GM21576 (cell line): Measurements from ENCODE around the gene MACROD2.

Experiments used
- ATAC-seq: cut with Tn5 transposase; IDR thresholded peaks from one replicate; pipeline ENCODE4 v1.9.1; 2021; ENCODE audit warnings: mild to moderate bottlenecking, moderate library complexity; ENCODE audit not compliant: unreplicated experiment

The MACROD2 gene

GRCh38 chr20:14569641-14570040, 574.3 kb downstream of the MACROD2 start:
- no peak for ATAC-seq

DNA sequence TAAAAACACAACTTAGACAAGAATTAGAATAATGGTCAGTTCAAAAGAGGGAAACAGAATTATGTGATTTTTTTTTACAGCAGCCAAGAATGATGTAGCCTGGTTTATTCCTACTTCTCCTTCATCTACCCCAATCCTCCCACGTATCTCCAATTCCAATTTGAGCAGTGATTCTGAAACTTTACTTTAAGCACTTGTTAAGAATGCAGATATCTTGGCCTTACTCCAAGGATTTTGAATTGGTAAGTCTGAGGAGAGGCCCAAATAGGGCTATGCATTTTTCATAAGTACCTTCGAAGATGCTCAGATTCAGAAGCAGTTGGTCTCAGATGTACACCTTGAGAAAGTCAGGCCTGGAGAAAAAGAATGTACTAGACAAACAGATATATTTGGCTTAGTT, 575.5 kb downstream of the MACROD2 start:
- ATAC-seq = no peak

GRCh38 chr20:14573676-14574075, 578.4 kb downstream of the MACROD2 start:
- no peak for ATAC-seq

GRCh38 chr20:14576196-14576877, 581.0 kb downstream of the MACROD2 start:
- no peak for ATAC-seq

DNA sequence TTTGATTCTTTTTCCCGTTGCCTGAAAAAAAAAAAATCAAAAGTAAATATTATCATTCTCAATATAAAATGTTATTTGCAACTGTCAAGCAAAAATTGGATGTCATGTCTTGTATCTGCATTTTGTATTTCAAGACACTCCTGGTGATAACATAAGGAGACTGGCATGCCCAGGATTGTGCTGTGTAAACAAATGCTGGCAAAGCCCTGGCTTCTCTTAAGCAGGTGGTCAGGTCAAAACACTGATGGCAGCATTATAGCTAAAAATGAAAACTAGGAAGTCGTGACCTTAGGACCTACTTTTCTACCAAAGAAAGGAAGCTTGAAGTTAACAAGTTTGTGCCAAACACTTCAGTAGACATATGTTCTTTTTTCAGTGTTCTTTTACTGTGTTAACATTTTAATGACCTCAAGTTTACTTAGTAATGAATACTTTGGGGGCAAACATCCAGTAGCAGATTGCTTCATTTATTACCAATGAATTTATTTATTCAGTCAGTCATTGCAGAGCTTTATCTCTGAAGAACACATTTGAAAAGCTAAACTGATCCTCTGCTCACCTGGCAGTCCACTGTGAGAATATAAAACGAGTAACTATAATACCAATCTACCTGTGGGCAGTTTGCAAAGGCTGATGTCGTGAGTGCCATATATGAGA, 585.2 kb downstream of the MACROD2 start:
- ATAC-seq = no peak

- ATAC-seq = no peak
Observed at GRCh38 chr20:14581731-14582130, 586.4 kb downstream of the MACROD2 start.

DNA sequence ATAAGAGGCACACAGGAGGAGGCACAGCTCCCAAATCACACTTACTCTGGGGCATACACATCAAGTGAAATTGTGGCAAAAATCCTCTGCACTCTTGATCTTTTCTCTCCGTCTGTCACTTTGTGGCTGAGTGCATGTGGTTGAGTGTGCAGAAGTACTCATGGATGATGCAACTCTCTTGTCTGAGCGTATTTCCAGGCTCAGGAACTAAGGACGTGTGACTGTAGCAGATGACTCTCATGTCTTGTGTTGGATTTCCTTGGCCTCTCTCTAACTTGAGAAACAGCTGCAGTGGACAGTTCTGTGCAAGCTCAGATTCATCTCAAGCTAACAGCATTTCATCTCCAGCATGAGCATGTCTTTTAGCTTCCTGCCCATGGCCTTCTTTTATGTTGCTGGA, 587.5 kb downstream of the MACROD2 start:
- ATAC-seq = no peak

DNA sequence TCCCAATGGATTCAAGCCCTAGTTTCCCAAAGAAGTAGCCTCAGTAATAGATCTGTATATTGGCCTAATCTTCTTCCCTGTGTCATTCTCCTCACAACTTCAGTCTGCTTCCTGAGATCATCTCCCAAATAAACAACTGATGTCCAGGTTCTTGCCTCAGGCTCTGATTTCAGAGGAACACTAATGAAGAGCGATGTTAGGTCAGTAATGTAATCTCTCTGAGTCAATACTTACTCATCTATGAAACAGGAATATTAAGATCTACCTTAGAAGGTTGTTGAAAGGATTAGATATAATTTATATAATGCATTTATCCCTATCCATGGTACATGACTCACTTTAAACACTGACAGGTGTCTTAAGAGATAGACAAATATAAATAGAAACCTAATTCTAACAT, 588.1 kb downstream of the MACROD2 start:
- no peak for ATAC-seq

DNA sequence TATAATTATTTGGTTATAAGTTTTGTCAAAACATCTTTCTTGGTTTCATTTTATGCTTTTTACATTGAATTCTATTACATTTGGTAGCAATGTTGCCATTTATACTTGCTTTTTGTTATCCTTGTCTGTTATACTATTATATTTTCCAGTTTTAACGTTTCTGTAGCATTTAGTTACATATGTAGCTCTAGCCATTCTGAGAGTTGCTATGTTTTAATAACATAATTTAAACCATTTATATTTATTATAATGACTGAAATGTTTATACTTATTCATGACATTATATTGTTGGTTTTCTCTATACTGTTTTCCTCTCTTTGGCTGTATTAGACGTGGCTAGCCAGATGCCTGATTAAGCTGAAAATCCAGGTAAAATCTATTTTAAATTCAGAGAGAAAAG, 594.1 kb downstream of the MACROD2 start:
- no peak for ATAC-seq

DNA sequence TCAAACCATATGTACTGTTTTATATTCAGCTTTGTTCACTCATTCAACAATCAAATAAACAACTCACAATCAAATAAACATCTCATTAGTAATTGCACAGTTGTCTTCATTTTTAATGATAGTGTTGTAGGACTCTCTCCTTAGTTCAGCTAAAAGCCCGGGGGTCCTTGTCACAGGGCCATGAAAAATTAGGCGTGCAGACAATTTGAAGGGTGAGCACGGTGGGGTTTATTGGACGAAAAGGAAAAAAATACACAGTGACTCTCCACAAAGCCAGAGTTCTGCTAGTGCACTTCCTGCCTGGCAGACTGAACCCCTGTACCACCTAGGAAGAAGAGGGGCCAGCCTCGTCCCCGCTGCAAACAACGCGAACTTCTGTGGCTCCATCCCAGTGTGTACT, 599.7 kb downstream of the MACROD2 start:
- no peak for ATAC-seq

DNA sequence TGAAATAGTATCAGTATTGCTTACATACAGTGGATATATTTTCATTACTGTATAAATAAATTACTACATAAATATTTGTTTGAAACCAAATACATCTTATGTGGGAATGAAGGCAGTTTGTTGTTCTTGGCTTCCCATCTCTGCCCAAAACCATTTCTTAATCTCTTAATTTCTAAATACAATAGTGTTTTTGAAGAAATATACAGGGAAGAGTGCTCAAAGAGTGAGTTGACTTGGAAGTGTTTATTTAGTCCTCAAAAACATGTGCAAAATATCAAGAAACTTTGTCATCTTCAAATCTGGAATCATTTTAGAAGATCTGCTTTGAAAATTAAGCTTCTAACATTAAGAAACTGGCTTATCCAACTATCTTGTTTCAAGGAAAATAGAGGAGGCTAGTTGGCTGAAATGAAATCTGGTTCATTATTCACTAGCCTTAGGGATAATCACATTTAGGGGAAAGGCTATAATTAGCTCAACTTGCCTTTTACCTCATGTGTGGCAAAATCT, 601.9 kb downstream of the MACROD2 start:
- ATAC-seq = no peak

DNA sequence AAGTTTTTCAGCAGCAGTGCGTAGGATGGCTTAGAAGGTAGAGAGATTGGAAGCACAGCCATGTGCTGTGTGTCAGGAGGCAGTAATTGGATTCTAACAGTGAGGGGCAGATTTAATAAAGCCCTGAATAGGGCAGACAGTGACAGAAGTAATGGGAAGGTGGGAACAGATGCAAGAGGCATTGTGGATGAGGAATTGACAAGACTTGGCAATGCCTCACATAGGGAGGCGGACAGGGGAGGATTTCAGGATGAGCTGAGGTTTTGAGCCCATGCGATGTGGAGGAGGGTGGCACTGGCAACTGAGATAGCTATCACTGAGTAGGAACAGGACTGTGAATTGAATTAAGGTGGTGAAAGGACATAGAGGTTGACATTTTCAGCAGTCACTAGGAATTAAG, 604.3 kb downstream of the MACROD2 start:
- ATAC-seq = no peak

DNA sequence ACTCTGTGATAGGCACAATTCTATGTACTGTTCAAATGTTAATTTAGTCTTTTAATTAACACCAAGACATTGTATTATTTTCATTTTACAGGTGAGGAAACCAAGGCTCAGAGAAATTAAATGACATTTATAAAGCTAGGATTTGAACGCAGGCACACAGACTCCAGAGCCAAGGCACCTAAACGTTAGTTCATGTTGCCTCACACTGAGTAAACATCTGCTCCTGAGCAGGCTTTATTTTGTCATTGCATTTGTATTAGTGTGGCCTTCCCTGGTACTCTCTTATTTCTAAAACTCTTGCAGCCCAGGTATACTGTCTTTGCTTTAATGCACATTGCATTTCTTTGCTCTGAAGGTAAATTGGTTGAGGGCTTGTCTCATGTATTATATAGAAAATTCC, 605.2 kb downstream of the MACROD2 start:
- ATAC-seq = no peak

DNA sequence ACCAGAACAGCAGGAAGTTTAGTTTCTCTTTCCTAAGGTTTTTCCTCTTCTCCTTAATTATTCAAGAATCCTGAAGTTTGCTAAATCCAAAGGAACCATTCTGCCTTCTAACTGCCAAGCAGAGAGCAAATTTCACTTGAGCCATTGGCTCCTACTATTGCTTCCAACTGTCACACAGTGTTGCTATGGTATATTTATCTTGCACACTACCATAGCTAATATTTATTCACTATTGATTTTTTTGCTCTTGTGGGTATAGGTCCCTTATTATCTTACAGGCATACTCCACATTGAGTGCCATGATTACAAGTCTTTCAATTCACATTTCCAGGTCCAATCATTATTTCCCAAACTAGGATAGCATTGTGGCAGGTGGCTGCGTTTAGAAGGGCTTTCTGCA, 608.8 kb downstream of the MACROD2 start:
- no peak for ATAC-seq

- ATAC-seq = no peak
Observed at GRCh38 chr20:14609328-14610221, 614.3 kb downstream of the MACROD2 start.

- no peak for ATAC-seq
Observed at GRCh38 chr20:14611479-14611878, 616.2 kb downstream of the MACROD2 start.

- no peak for ATAC-seq
Observed at GRCh38 chr20:14612391-14612790, 617.1 kb downstream of the MACROD2 start.

GRCh38 chr20:14616003-14616402, 620.7 kb downstream of the MACROD2 start:
- no peak for ATAC-seq

DNA sequence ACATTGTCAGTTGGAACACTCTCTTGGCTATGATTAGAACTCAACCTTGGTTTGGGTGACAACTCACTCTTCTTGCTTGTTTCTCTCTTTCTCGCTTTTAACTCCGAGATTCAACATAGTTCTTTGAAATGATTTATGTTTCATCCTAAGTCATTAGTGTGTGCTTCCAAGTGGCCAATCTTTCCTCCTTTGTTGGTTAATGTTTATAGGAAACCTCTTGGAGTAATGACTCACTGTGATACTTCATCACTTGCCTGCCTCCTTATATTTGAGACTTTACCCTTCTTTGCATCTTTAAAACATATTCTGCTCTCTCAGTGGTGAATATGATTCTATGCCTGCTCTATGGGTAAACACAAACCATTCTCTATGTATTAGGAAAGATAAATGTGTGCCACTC, 621.8 kb downstream of the MACROD2 start:
- ATAC-seq = no peak

GRCh38 chr20:14619411-14619810, 624.1 kb downstream of the MACROD2 start:
- no peak for ATAC-seq

GRCh38 chr20:14622796-14623195, 627.5 kb downstream of the MACROD2 start:
- no peak for ATAC-seq

GRCh38 chr20:14631011-14631410, 635.7 kb downstream of the MACROD2 start:
- ATAC-seq = no peak
